ENCODE data around the gene TLE2.

DNA sequence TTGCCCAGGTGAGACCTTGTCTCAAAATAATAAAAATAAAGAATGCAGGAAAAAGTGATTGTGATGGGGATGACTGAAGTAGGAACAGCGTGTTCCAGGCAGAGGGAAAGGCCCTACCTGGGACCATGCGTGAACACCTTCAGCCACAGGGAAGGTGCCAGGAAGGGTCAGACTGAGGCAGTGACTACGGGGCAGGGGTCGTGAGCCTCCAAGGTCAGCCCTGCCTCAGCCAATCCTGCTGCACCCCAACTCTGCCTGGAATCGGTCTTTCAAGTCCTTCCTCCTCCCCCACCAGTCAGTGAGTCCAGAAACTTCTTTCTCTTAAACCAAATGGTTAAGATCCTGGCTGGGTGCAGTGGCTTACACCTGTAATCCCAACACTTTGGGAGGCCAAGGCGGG lies 16.1 kb upstream of the TLE2 start:
- TF ChIP-seq, protein P1, sequence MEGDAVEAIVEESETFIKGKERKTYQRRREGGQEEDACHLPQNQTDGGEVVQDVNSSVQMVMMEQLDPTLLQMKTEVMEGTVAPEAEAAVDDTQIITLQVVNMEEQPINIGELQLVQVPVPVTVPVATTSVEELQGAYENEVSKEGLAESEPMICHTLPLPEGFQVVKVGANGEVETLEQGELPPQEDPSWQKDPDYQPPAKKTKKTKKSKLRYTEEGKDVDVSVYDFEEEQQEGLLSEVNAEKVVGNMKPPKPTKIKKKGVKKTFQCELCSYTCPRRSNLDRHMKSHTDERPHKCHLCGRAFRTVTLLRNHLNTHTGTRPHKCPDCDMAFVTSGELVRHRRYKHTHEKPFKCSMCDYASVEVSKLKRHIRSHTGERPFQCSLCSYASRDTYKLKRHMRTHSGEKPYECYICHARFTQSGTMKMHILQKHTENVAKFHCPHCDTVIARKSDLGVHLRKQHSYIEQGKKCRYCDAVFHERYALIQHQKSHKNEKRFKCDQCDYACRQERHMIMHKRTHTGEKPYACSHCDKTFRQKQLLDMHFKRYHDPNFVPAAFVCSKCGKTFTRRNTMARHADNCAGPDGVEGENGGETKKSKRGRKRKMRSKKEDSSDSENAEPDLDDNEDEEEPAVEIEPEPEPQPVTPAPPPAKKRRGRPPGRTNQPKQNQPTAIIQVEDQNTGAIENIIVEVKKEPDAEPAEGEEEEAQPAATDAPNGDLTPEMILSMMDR (IDR thresholded peaks at IDR 0.05), result no peak
- TF ChIP-seq POLR2A (IDR thresholded peaks at IDR 0.05), result no peak

All from suprapubic skin (tissue), 3 donors.